HepG2 (cell line): ENCODE measurements around the gene FNDC8. TPM values are rescaled to one million over a fixed set of nuclear protein-coding genes. Genes with fewer than 3 reads are reported as not detected.

Experiments
- ATAC-seq: fragments of 200-7000 bp; cut with Tn5 transposase; 3 replicates; pipeline ENCODE4 v1.9.1; 2020; ENCODE audit warnings: mild to moderate bottlenecking, moderate library complexity
- BruUV-seq: library from RNA; stranded (reverse); fragments of 400-500 nt; replicated peaks from 2 replicates; lab custom pipeline; 2021; lab: Mats Ljungman, UMichigan
- CTCF ChIA-PET: fragments of 300-600 bp; formaldehyde crosslinking; extraction: SDS; loops from one replicate; lab custom pipeline; 2021; ENCODE audit warnings: low total read pairs, inconsistent platforms, low intra/inter-chr PET ratio; lab: Yijun Ruan, JAX
- POLR2A ChIA-PET: fragments of 350-600 bp; sonication (Branson Sonifier 250); formaldehyde crosslinking; loops from one replicate; lab custom pipeline; 2020; ENCODE audit warnings: antibody characterized with exemption, inconsistent platforms; lab: Yijun Ruan, JAX
- DNase-seq: peaks from one replicate; pipeline ENCODE4 v3.0.0-alpha.2; 2015; ENCODE audit warnings: low spot score
- FAIRE-seq: peaks from 3 replicates; lab custom pipeline; 2011; peaks lifted over from hg19 to GRCh38; lab: Jason Lieb, UNC
- H2AFZ ChIP-seq: one replicate; pipeline ENCODE4 v1.6.1; 2011; ENCODE audit warnings: low read length, inconsistent platforms
- H3K27ac ChIP-seq: fragments of 300-600 bp; 3 replicates; pipeline ENCODE4 v1.8.0; 2011; ENCODE audit warnings: mixed run types, mild to moderate bottlenecking, mixed read lengths, low read length, inconsistent platforms; ENCODE audit not compliant: insufficient read depth; ENCODE audit errors: extremely low read length
- H3K27me3 ChIP-seq, 2 experiments: fragments of 200-600 bp in 1 of 2; 2 replicates in 1 of 2; 3 replicates in 1 of 2; pipeline versions ENCODE4 v1.6.0 to v1.8.0; 2011; ENCODE audit warnings: low read length in 2 of 2, mild to moderate bottlenecking in 2 of 2, moderate library complexity in 2 of 2, inconsistent platforms in 1 of 2; ENCODE audit not compliant: insufficient read depth in 2 of 2, control insufficient read depth in 1 of 2
- H3K36me3 ChIP-seq, 2 experiments: fragments of 200-600 bp in 1 of 2; replicated peaks in 1 of 2; 2 replicates in 1 of 2; 3 replicates in 1 of 2; pipeline versions ENCODE4 v1.5.1 to v1.8.0; 2011; ENCODE audit warnings: low read length in 2 of 2, inconsistent platforms in 1 of 2; ENCODE audit not compliant: insufficient read depth in 2 of 2, control insufficient read depth in 1 of 2
- H3K4me1 ChIP-seq: 2 replicates; pipeline ENCODE4 v1.5.1; 2012; ENCODE audit warnings: low read length, inconsistent platforms; ENCODE audit not compliant: insufficient read depth
- H3K4me2 ChIP-seq: 2 replicates; pipeline ENCODE4 v1.6.0; 2011; ENCODE audit warnings: low read depth, low read length, inconsistent platforms
- H3K4me3 ChIP-seq, 3 experiments: fragments of 200-600 bp in 1 of 3; sonication (generic), shearing (Covaris generic) in 1 of 3; replicated peaks in 1 of 3; 2 replicates each; pipeline ENCODE4 v1.5.1; 2011 to 2016; ENCODE audit warnings: low read length in 3 of 3, inconsistent platforms in 2 of 3, low read depth in 2 of 3, mild to moderate bottlenecking in 2 of 3, control low read depth in 1 of 3, mixed read lengths in 1 of 3; ENCODE audit not compliant: insufficient read depth in 1 of 3
- H3K79me2 ChIP-seq: one replicate; pipeline ENCODE4 v1.6.1; 2011; ENCODE audit warnings: low read length, inconsistent platforms; ENCODE audit not compliant: insufficient read depth
- H3K9ac ChIP-seq: 2 replicates; pipeline ENCODE4 v1.6.0; 2011; ENCODE audit warnings: mild to moderate bottlenecking, low read depth, low read length, inconsistent platforms; ENCODE audit not compliant: insufficient read depth
- H3K9me3 ChIP-seq: 2 replicates; pipeline ENCODE4 v1.5.1; 2012; ENCODE audit warnings: mild to moderate bottlenecking, low read length
- H4K20me1 ChIP-seq: 2 replicates; pipeline ENCODE4 v1.6.0; 2011; ENCODE audit warnings: inconsistent platforms, mild to moderate bottlenecking, low read length, moderate library complexity; ENCODE audit not compliant: insufficient read depth
- GABPB1 ChIP-seq: IDR thresholded peaks from 2 replicates; pipeline ENCODE4 v1.6.1; 2016; ENCODE audit warnings: mild to moderate bottlenecking, missing genetic modification reagents, moderate library complexity, missing compliant biosample characterization
- GATAD1 ChIP-seq: IDR thresholded peaks from 2 replicates; pipeline ENCODE4 v1.6.1; 2016; ENCODE audit warnings: missing genetic modification reagents, missing compliant biosample characterization
- MXD1 ChIP-seq: sonication (generic); formaldehyde crosslinking; IDR thresholded peaks from 2 replicates; pipeline ENCODE4 v1.4.0; 2020; ENCODE audit warnings: mild to moderate bottlenecking, missing genetic modification reagents
- NAIF1 ChIP-seq: sonication (generic); formaldehyde crosslinking; IDR thresholded peaks from 2 replicates; pipeline ENCODE4 v1.5.0; 2020; ENCODE audit warnings: mild to moderate bottlenecking, missing genetic modification reagents, borderline replicate concordance
- NFATC3 ChIP-seq: sonication (generic); formaldehyde crosslinking; IDR thresholded peaks from 2 replicates; pipeline ENCODE4 v1.5.1; 2020; ENCODE audit warnings: mild to moderate bottlenecking, missing genetic modification reagents
- PLRG1 ChIP-seq: fragments of 450-650 bp; conservative IDR thresholded peaks from 2 replicates; pipeline ENCODE4 v1.6.1; 2016
- TFE3 ChIP-seq: IDR thresholded peaks from 2 replicates; pipeline ENCODE4 v1.6.1; 2016
- ZNF878 ChIP-seq: sonication (generic); formaldehyde crosslinking; IDR thresholded peaks from 2 replicates; pipeline ENCODE4 v1.8.1; 2023; ENCODE audit warnings: mild to moderate bottlenecking, missing genetic modification reagents, moderate library complexity
- WGBS: methylation state at CpG from one replicate; pipeline ENCODE4 v1.1.6; 2017; ENCODE audit warnings: low lambda C conversion rate; 5-methylcytosine and 5-hydroxymethylcytosine counted together
- in situ Hi-C: cut with HindIII; loops from 2 replicates; pipeline ENCODE4 v1.10.0; 2017; ENCODE audit warnings: low pct_unique_long_range_greater_than_20kb; ENCODE audit not compliant: extremely low pct_ligation_motif_present
- intact Hi-C: fragments of 100-400 bp; cut with micrococcal nuclease; formaldehyde crosslinking; loops from one replicate; pipeline ENCODE4 v1.10.0; 2022; ENCODE audit not compliant: unreplicated experiment
- polyA plus RNA-seq, 8 experiments: library from polyadenylated mRNA; depleted of rRNA in 3 of 8; stranded (reverse) in 7 of 8; unstranded in 1 of 8; fragments of >200 nt; fragmentation: Illumina TruSeq in 4 of 8; extraction: Trizol in 4 of 8; gene quantifications; 2 replicates each; pipeline versions ENCODE4 v1.2.1 to v1.2.3, GENCODE V29; 2011 to 2016; ENCODE audit warnings: low read depth in 4 of 8, missing spikeins in 1 of 8, mixed read lengths in 1 of 8; ENCODE audit not compliant: insufficient read depth in 1 of 8
- total RNA-seq, 5 experiments: library from RNA; depleted of rRNA; stranded (reverse); fragments of >200 nt; fragmentation: Illumina TruSeq; extraction: Trizol; gene quantifications; 2 replicates each; pipeline ENCODE4 v1.2.3, GENCODE V29; 2016; ENCODE audit warnings: low read depth in 1 of 5

Gene FNDC8
- total and polyA plus RNA-seq, 2 of the 13 experiments (the other 11 are each of a cell fraction or from before 2014, with no cell fraction given), result not detected

- no peak for TF ChIP-seq GATAD1 (CRISPR knock-in tag)
- no peak for TF ChIP-seq MXD1 (CRISPR knock-in tag)
- TF ChIP-seq PLRG1, result no peak
- TF ChIP-seq, all 625 proteins: peak for 0
These were observed 33.1 kb downstream of the FNDC8 start (continued) for GRCh38 chr17:35154196-35155165.

- Histone ChIP-seq H3K9me3 (no peaks in the 10 kb centered on the region), H3K9ac (no peak overlapping the region), H3K4me1 (no peaks in the 10 kb centered on the region)
- POLR2A ChIA-PET, result no interaction called here
- no peak for TF ChIP-seq NFATC3 (CRISPR knock-in tag)
- TF ChIP-seq, all 625 proteins: peak for 0
- no peak for ATAC-seq
- DNase-seq, result no peak
- FAIRE-seq, result no peak
- 0% methylated on average over 5 of the region's 7 CpGs for WGBS
- in situ Hi-C loops (no loop called here), intact Hi-C loops (no loop called here)
- CTCF ChIA-PET, result no interaction called here
- BruUV-seq, result no TSS peak
- Histone ChIP-seq H3K27ac (no peak overlapping the region), H3K79me2 (no peaks in the 10 kb centered on the region), H3K4me3 (no peak overlapping the region), H2AFZ (no peak overlapping the region), H3K36me3 (no peaks in the 10 kb centered on the region), H4K20me1 (no peaks in the 10 kb centered on the region), H3K27me3 (peaks cover 0 to 11% of the 10 kb centered on the region in 2 experiments; a peak in 2 of 5 replicates), H3K4me2 (no peak overlapping the region)
These were observed 33.8 kb downstream of the FNDC8 start for GRCh38 chr17:35155246-35155645.

- no peak overlapping the region for H3K27ac ChIP-seq
- ChIA-PET POLR2A (no interaction called here), CTCF (no interaction called here)
- no peaks in the 10 kb centered on the region for H3K9me3 ChIP-seq
- in situ Hi-C loops (no loop called here), intact Hi-C loops (no loop called here)
- no peaks in the 10 kb centered on the region for H3K36me3 ChIP-seq
- no peaks in the 10 kb centered on the region for H3K79me2 ChIP-seq
- DNase-seq (no peak), ATAC-seq (no peak), FAIRE-seq (no peak)
- no peak overlapping the region for H3K4me2 ChIP-seq
- no peak overlapping the region for H3K9ac ChIP-seq
- H3K4me1 ChIP-seq, result no peaks in the 10 kb centered on the region
- no peak overlapping the region for H2AFZ ChIP-seq
- BruUV-seq, result no TSS peak
- no peak overlapping the region for H3K4me3 ChIP-seq
- 7% methylated on average over 2 of the region's 2 CpGs for WGBS
- peaks cover 0 to 14% of the 10 kb centered on the region in 2 experiments; a peak in 2 of 5 replicates for H3K27me3 ChIP-seq
- H4K20me1 ChIP-seq, result no peaks in the 10 kb centered on the region
- TF ChIP-seq GABPB1 (CRISPR knock-in tag) (no peak), TFE3 (no peak), NAIF1 (CRISPR knock-in tag) (no peak), ZNF878 (no peak)
These were observed 38.5 kb downstream of the FNDC8 start for GRCh38 chr17:35159940-35160339.
